ENCODE measurements around the gene ZNF366. TPM values are rescaled to one million over a fixed set of nuclear protein-coding genes. Genes with fewer than 3 reads are reported as not detected.

ZNF366 gene
- total RNA-seq, 1 experiment from 2014 or later: not detected

DNA sequence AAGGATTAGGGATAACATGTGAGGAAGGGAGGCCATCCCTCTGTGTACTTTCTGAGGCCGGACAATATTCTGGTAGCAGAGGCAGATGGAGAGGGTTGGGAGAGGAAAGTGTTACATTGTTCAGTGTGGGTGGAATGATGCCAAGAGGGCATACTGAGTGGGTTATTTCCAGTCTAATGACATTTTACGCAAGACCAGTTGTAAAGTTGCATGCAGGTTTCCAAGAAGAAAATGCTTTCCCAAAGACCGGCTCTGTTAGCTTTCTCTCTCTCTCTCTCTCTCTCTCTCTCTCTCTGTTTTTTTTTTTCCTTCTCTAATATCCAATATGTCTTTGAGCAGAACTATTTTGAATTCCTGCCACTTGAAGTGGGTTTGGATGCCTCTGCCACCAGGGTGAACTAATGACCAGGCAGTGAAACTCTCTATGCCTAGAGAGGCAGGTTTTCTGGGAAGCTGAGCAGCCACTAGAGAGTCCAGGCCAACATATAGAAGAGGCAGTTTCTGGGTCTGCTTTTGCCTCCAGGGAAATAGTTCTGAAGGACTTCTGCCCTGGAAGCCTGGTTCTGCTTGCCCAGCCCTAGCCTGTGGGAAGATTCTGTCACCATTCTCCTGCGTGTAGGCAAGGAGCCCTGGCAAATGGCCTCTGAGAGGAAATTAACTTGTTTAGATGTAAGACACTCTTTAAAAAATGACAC, 24.4 kb upstream of the ZNF366 start:
- intact Hi-C loops (cut with micrococcal nuclease): no loop called here
- Histone ChIP-seq H3K9me2 (ENCODE audit: insufficient read depth) (no peaks in the 10 kb centered on the region), H2AFZ (ENCODE audit: low read depth, low read length, poor library complexity, severe bottlenecking) (no peak overlapping the region), H3K4me2 (ENCODE audit: low read length) (no peak overlapping the region), H3K4me1 (ENCODE audit: control insufficient read depth in 1 of 2, insufficient read depth in 2 of 2, low read length in 2 of 2) (no peaks in the 10 kb centered on the region), H3K27ac (ENCODE audit: low read depth, low read length) (no peak overlapping the region), H3K36me3 (ENCODE audit: control insufficient read depth in 1 of 2, insufficient read depth in 2 of 2, low read length in 2 of 2) (no peaks in the 10 kb centered on the region), H3K9me3 (ENCODE audit: control insufficient read depth in 1 of 2, insufficient read depth in 1 of 2, low read depth in 1 of 2, low read length in 2 of 2) (no peaks in the 10 kb centered on the region), H3K9ac (ENCODE audit: low read length) (no peak overlapping the region), H3K79me2 (ENCODE audit: insufficient read depth, low read length) (no peaks in the 10 kb centered on the region), H3K27me3 (ENCODE audit: insufficient read depth, low read length) (no peaks in the 10 kb centered on the region), H3K4me3 (replicated peaks in 1 of 2; ENCODE audit: low read depth in 1 of 2, low read length in 2 of 2) (no peak overlapping the region), H4K20me1 (ENCODE audit: insufficient read depth) (no peaks in the 10 kb centered on the region; the same call in 1 of the 2 replicates)
- POLR2A ChIA-PET: no interaction called here
- ATAC-seq (no peak), DNase-seq (ENCODE audit: low read depth, low spot score) (no peak)
- RAD21 ChIA-PET (ENCODE audit: low non-redundant PET in 1 of 2, low total read pairs in 2 of 2, uncharacterized antibody in 2 of 2, unreplicated experiment in 2 of 2): interaction anchor here in 1 of 2 experiments (0.6 kb wide), 1 partner anchor 313 kb away, joined by 4 read pairs; no protein-coding TSS in a partner anchor
- CTCF ChIA-PET: no interaction called here
- TF ChIP-seq CBX3 (IDR thresholded peaks at IDR 0.05; ENCODE audit: low read depth) (no peak), YY1 (IDR thresholded peaks at IDR 0.05; ENCODE audit: extremely low read depth, insufficient replicate concordance, low read depth, low read length) (no peak), JUND (IDR thresholded peaks at IDR 0.05) (no peak), FOSL1 (IDR thresholded peaks at IDR 0.05; ENCODE audit: low read depth) (no peak), ZBTB33 (IDR thresholded peaks at IDR 0.05; ENCODE audit: extremely low read depth, insufficient replicate concordance, low read length) (no peak), POLR2AphosphoS5 (IDR thresholded peaks at IDR 0.05; ENCODE audit: low read depth, low read length) (no peak), EGR1 (IDR thresholded peaks at IDR 0.05; ENCODE audit: low read depth) (no peak), SP1 (IDR thresholded peaks at IDR 0.05; ENCODE audit: low read depth) (no peak), ZFX (IDR thresholded peaks at IDR 0.05) (no peak), EZH2phosphoT487 (IDR thresholded peaks at IDR 0.05; ENCODE audit: borderline replicate concordance) (no peak), ELF1 (IDR thresholded peaks at IDR 0.05; ENCODE audit: borderline replicate concordance, low read depth) (no peak), ZNF274 (IDR thresholded peaks at IDR 0.05; ENCODE audit: low read depth, low read length) (no peak), RAD21 (IDR thresholded peaks at IDR 0.05; ENCODE audit: low read depth) (no peak), SRF (IDR thresholded peaks at IDR 0.05; ENCODE audit: low read depth) (no peak), CTCF (IDR thresholded peaks at IDR 0.05 in 2 of 3, conservative IDR thresholded peaks at IDR 0.05 in 1 of 3; ENCODE audit: borderline replicate concordance in 1 of 3, insufficient read depth in 1 of 3, low read depth in 2 of 3, low read length in 2 of 3) (no peak), EZH2 (IDR thresholded peaks at IDR 0.05) (no peak), REST (IDR thresholded peaks at IDR 0.05; ENCODE audit: low read depth) (no peak), SIN3A (IDR thresholded peaks at IDR 0.05; ENCODE audit: low read depth) (no peak), CEBPB (IDR thresholded peaks at IDR 0.05; ENCODE audit: low read depth) (no peak)
- TF ChIP-seq, protein P1, sequence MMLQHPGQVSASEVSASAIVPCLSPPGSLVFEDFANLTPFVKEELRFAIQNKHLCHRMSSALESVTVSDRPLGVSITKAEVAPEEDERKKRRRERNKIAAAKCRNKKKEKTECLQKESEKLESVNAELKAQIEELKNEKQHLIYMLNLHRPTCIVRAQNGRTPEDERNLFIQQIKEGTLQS (IDR thresholded peaks at IDR 0.05): no peak
- BruUV-seq (replicated peaks): no TSS peak
